Fibroblast of lung (primary cell): ENCODE results near the gene SPARC. TPM values are rescaled to one million over a fixed set of nuclear protein-coding genes. Genes with fewer than 3 reads are reported as not detected.
A peak's percentile ranks its signal among the peaks of the same experiment; 100 is the strongest.

Experiments
- DNase-seq, 2 donors: peaks; one replicate each; pipeline versions ENCODE4 v3.0.0 to v3.0.0-alpha.2; 2010; ENCODE audit warnings: low read depth in 2 of 2
- H2AFZ ChIP-seq: 2 replicates; pipeline ENCODE4 v1.5.1; 2012; ENCODE audit warnings: low read length, control low read depth, inconsistent platforms
- H3K27ac ChIP-seq: 2 replicates; pipeline ENCODE4 v1.5.1; 2011; ENCODE audit warnings: low read length, control low read depth; ENCODE audit not compliant: insufficient read depth
- H3K27me3 ChIP-seq: 2 replicates; pipeline ENCODE4 v1.5.1; 2011; ENCODE audit warnings: mild to moderate bottlenecking, low read length; ENCODE audit not compliant: control insufficient read depth, insufficient read depth
- H3K36me3 ChIP-seq: 2 replicates; pipeline ENCODE4 v1.5.1; 2011; ENCODE audit warnings: low read length; ENCODE audit not compliant: control insufficient read depth, insufficient read depth
- H3K4me1 ChIP-seq: 2 replicates; pipeline ENCODE4 v1.5.1; 2011; ENCODE audit warnings: low read length; ENCODE audit not compliant: control insufficient read depth, insufficient read depth; ENCODE audit errors: extremely low read depth
- H3K4me2 ChIP-seq: 2 replicates; pipeline ENCODE4 v1.5.1; 2011; ENCODE audit warnings: low read length, control low read depth; ENCODE audit not compliant: insufficient read depth; ENCODE audit errors: extremely low read depth
- H3K4me3 ChIP-seq, 4 experiments: fragments of 200-600 bp in 1 of 4; sonication (generic) in 1 of 4; replicated peaks in 1 of 4; 2 replicates each; pipeline ENCODE4 v1.5.1; 2011 to 2016; ENCODE audit warnings: low read length in 4 of 4, low read depth in 3 of 4, mild to moderate bottlenecking in 3 of 4, control low read depth in 2 of 4, inconsistent platforms in 1 of 4, mixed read lengths in 1 of 4; ENCODE audit not compliant: insufficient read depth in 1 of 4; ENCODE audit errors: control extremely low read depth in 1 of 4
- H3K79me2 ChIP-seq: 2 replicates; pipeline ENCODE4 v1.5.1; 2012; ENCODE audit warnings: mild to moderate bottlenecking, low read length, inconsistent platforms; ENCODE audit not compliant: control insufficient read depth, insufficient read depth
- H3K9ac ChIP-seq: 2 replicates; pipeline ENCODE4 v1.5.1; 2011; ENCODE audit warnings: mild to moderate bottlenecking, low read length, control low read depth; ENCODE audit not compliant: insufficient read depth
- H3K9me3 ChIP-seq: 2 replicates; pipeline ENCODE4 v1.5.1; 2012; ENCODE audit warnings: low read depth, low read length; ENCODE audit not compliant: control insufficient read depth, insufficient read depth
- H4K20me1 ChIP-seq: 2 replicates; pipeline ENCODE4 v1.5.1; 2011; ENCODE audit warnings: low read length; ENCODE audit not compliant: control insufficient read depth, insufficient read depth; ENCODE audit errors: extremely low read depth
- CTCF ChIP-seq, 2 donors: IDR thresholded peaks in 1 of 2; conservative IDR thresholded peaks in 1 of 2; 1 replicate in 1 of 2; 2 replicates in 1 of 2; pipeline ENCODE4 v1.5.1; 2011 to 2012; ENCODE audit warnings: low read length in 2 of 2, control low read depth in 1 of 2, inconsistent platforms in 1 of 2, low read depth in 1 of 2, mild to moderate bottlenecking in 1 of 2
- EZH2 ChIP-seq: IDR thresholded peaks from 2 replicates; pipeline ENCODE4 v1.5.1; 2012; ENCODE audit warnings: low read length, control low read depth, mild to moderate bottlenecking; ENCODE audit errors: missing control alignments
- polyA plus RNA-seq, 2 donors: library from polyadenylated mRNA; depleted of rRNA in 1 of 2; stranded (reverse) in 1 of 2; unstranded in 1 of 2; fragments of >200 nt; gene quantifications; 2 replicates each; pipeline ENCODE4 v1.2.1, GENCODE V29; 2011 to 2012; ENCODE audit warnings: missing spikeins in 1 of 2
- total RNA-seq: library from RNA; depleted of rRNA; stranded (reverse); fragments of >200 nt; gene quantifications from 2 replicates; pipeline ENCODE4 v1.2.1, GENCODE V29; 2014

SPARC gene
- total and polyA plus RNA-seq, 2 donors (not counting 1 experiment from before 2014, with no cell fraction given): 408 to 6,513 TPM

DNA sequence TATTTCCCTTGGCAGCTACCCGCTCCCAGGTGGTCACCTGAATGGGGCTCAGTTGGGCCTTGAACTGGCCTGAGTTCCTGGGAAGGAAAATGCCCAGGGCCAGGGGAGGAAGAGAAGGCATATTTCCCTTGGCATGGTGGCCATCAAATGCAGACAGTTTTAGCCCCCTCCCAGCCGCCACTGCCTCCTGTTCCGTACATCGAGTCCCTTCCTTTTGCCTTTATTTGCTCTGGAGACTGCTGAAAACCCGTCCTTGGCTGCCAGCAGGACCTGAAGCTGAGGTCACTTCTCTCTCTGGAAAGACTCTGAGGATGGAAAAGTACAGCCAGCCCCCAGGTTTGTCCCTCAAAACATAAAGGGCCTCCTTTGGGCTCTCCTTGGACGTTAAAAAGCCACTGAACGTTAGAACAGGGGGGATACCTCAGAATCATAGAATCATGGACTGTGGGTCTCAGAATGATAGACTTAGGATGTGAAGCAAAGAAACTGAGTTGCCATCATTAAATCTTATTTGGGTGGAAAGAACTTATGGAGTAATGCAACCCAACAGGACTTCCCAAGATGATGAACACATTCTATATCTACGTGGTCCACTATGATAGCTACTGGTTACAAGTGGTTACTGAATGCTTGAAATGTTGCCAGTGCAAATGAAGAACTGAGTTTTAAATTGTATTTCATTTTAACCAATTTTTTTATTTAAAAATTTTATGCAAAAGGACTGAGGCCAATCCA, 7.1 kb downstream of the SPARC start:
- Histone ChIP-seq H3K9ac (no peak overlapping the region), H3K79me2 (peaks cover 98% of the 10 kb centered on the region), H3K4me3 (peak overlapping the region in 3 of 4 experiments; percentile 6 to 94 (median 13)), H3K4me1 (peaks cover 64% of the 10 kb centered on the region), H2AFZ (no peak overlapping the region), H4K20me1 (peaks cover 2% of the 10 kb centered on the region), H3K36me3 (peaks cover 12% of the 10 kb centered on the region), H3K27ac (peak overlapping the region; percentile 63), H3K27me3 (no peaks in the 10 kb centered on the region), H3K4me2 (peak overlapping the region; percentile 71), H3K9me3 (no peaks in the 10 kb centered on the region)
- DNase-seq: peak; percentile 19 to 32
- TF ChIP-seq EZH2: no peak
- no peak for TF ChIP-seq CTCF (conservative IDR thresholded peaks at IDR 0.05 in 1 of 2, IDR thresholded peaks at IDR 0.05 in 1 of 2; ENCODE audit: low read depth in 1 of 2, low read length in 2 of 2)

DNA sequence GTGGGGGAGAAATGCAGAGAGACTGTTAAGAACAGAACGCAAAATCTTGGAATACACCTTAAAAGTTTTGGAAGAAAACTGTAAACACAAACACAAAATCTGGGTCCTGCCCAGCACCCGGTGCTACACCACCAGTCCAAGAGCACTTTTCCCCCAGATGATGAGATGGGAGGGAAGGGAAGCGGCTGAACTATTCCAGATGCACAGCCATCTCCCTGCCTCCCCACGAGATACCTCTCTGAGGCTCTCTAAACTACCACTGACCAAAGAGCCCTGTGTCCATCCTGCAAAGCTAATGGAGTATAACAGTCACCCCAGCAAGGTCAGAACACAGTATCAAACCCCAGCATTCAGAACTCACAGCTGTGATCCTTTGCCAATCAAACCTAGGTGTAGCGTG, 8.0 kb downstream of the SPARC start:
- H3K9me3 ChIP-seq: no peaks in the 10 kb centered on the region
- H3K27me3 ChIP-seq: no peaks in the 10 kb centered on the region
- H3K27ac ChIP-seq: peak overlapping the region; percentile 63
- peaks cover 70% of the 10 kb centered on the region for H3K4me1 ChIP-seq
- TF ChIP-seq EZH2 (no peak), CTCF (conservative IDR thresholded peaks at IDR 0.05 in 1 of 2, IDR thresholded peaks at IDR 0.05 in 1 of 2; ENCODE audit: low read depth in 1 of 2, low read length in 2 of 2) (no peak)
- peaks cover 97% of the 10 kb centered on the region for H3K79me2 ChIP-seq
- H2AFZ ChIP-seq: no peak overlapping the region
- peak overlapping the region; percentile 71 for H3K4me2 ChIP-seq
- H3K36me3 ChIP-seq: peaks cover 19% of the 10 kb centered on the region
- DNase-seq: peak in 1 of 2 donors; percentile 13
- H3K9ac ChIP-seq: no peak overlapping the region
- peaks cover 2% of the 10 kb centered on the region for H4K20me1 ChIP-seq
- peak overlapping the region in 2 of 4 experiments; percentile 5 to 94 for H3K4me3 ChIP-seq

DNA sequence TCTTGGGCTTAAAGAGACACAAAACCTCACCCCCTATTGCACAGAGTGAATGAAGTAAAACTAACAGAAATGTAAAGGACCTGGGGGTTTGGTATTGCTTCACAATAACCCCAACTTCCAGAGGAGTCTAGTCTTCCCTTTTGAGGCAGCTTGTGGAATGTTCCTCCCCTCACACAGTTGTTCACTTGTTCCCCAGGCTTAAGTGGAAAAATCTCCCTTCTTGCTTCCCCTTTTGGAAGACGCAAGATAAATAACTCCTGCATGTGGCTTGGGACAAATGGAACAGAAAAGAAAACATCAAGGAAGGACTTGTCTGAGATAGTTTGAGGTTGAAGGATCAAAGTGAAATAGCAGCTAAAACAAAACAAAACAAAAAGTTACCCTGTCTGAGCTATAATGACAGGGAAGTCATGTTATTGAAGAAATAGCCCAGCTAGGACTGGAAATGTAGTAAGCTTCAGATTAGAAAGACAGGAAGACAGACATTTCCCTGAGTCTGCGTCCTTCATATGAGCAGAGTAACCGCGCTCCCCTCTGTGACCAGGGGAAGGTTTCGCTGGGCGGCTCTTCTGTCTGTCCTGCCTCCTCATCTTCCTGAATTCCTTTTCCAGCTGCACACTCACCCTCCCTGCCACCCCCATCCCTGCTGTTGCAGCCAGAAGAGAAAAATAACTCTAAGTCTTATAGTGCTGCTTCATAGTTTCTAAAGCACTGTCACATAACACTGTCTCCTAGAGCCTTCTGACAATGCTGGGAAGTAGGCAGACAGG, 8.8 kb downstream of the SPARC start:
- Histone ChIP-seq H3K27me3 (no peaks in the 10 kb centered on the region), H3K9ac (no peak overlapping the region), H4K20me1 (peaks cover 2% of the 10 kb centered on the region), H3K27ac (peak overlapping the region; percentile 63), H3K4me2 (peak overlapping the region; percentile 71), H3K9me3 (no peaks in the 10 kb centered on the region), H3K4me1 (peaks cover 71% of the 10 kb centered on the region), H2AFZ (no peak overlapping the region), H3K79me2 (peaks cover 97% of the 10 kb centered on the region), H3K4me3 (peak overlapping the region in 2 of 4 experiments; percentile 0 to 94), H3K36me3 (peaks cover 21% of the 10 kb centered on the region)
- TF ChIP-seq EZH2: no peak
- TF ChIP-seq CTCF (conservative IDR thresholded peaks at IDR 0.05 in 1 of 2, IDR thresholded peaks at IDR 0.05 in 1 of 2; ENCODE audit: low read depth in 1 of 2, low read length in 2 of 2): no peak
- DNase-seq: peak; percentile 31 to 58
